H9 (cell line): ENCODE data around the gene OSBPL2. TPM values are rescaled to one million over a fixed set of nuclear protein-coding genes. Genes with fewer than 3 reads are reported as not detected.

Source experiments
- DNase-seq: peaks from one replicate; pipeline ENCODE4 v3.0.0-alpha.2; 2017
- H2AFZ ChIP-seq: one replicate; pipeline ENCODE4 v1.6.1; 2013; ENCODE audit warnings: mild to moderate bottlenecking, low read length, control low read depth, moderate library complexity
- H2AK5ac ChIP-seq: 2 replicates; pipeline ENCODE4 v1.6.1; 2013; ENCODE audit warnings: low read length, control low read depth, mixed read lengths; ENCODE audit not compliant: insufficient read length
- H2BK120ac ChIP-seq: one replicate; pipeline ENCODE4 v1.6.1; 2013; ENCODE audit warnings: low read depth, mild to moderate bottlenecking, low read length, control low read depth, inconsistent platforms; ENCODE audit not compliant: poor library complexity, severe bottlenecking
- H2BK12ac ChIP-seq: 2 replicates; pipeline ENCODE4 v1.6.1; 2013; ENCODE audit warnings: low read length, control low read depth, mixed read lengths, low read depth; ENCODE audit not compliant: insufficient read length
- H2BK15ac ChIP-seq: 2 replicates; pipeline ENCODE4 v1.6.1; 2013; ENCODE audit warnings: low read depth, low read length, control low read depth
- H2BK20ac ChIP-seq: one replicate; pipeline ENCODE4 v1.6.1; 2013; ENCODE audit warnings: low read depth, mild to moderate bottlenecking, low read length, control low read depth, inconsistent platforms; ENCODE audit not compliant: poor library complexity, severe bottlenecking
- H2BK5ac ChIP-seq: 2 replicates; pipeline ENCODE4 v1.6.1; 2013; ENCODE audit warnings: low read length, control low read depth, mixed read lengths; ENCODE audit not compliant: insufficient read length
- H3K14ac ChIP-seq: 2 replicates; pipeline ENCODE4 v1.6.1; 2013; ENCODE audit warnings: low read length, control low read depth; ENCODE audit not compliant: insufficient read depth
- H3K18ac ChIP-seq: 2 replicates; pipeline ENCODE4 v1.6.1; 2013; ENCODE audit warnings: low read depth, mild to moderate bottlenecking, mixed read lengths, low read length, control low read depth; ENCODE audit not compliant: insufficient read length
- H3K23ac ChIP-seq: 2 replicates; pipeline ENCODE4 v1.6.1; 2013; ENCODE audit warnings: low read length, control low read depth, mixed read lengths, low read depth; ENCODE audit not compliant: insufficient read length
- H3K23me2 ChIP-seq: 2 replicates; pipeline ENCODE4 v1.6.1; 2013; ENCODE audit warnings: low read depth, mild to moderate bottlenecking, mixed read lengths, low read length, control low read depth; ENCODE audit not compliant: insufficient read length, poor library complexity, severe bottlenecking
- H3K27ac ChIP-seq: 2 replicates; pipeline ENCODE4 v1.5.1; 2013; ENCODE audit warnings: low read length, control low read depth, mixed read lengths, low read depth; ENCODE audit not compliant: insufficient read length
- H3K27me3 ChIP-seq: 2 replicates; pipeline ENCODE4 v1.6.1; 2013; ENCODE audit warnings: low read length, control low read depth, inconsistent platforms; ENCODE audit not compliant: insufficient read depth
- H3K4ac ChIP-seq: 2 replicates; pipeline ENCODE4 v1.6.1; 2013; ENCODE audit warnings: low read depth, mild to moderate bottlenecking, control low read depth, inconsistent platforms, low read length, moderate library complexity
- H3K4me1 ChIP-seq: 2 replicates; pipeline ENCODE4 v1.6.1; 2013; ENCODE audit warnings: low read length, control low read depth, inconsistent platforms; ENCODE audit not compliant: insufficient read depth
- H3K4me2 ChIP-seq: 2 replicates; pipeline ENCODE4 v1.6.1; 2013; ENCODE audit warnings: low read length, control low read depth, mixed read lengths; ENCODE audit not compliant: insufficient read length, insufficient read depth
- H3K56ac ChIP-seq: 2 replicates; pipeline ENCODE4 v1.6.1; 2013; ENCODE audit warnings: low read depth, mild to moderate bottlenecking, mixed read lengths, low read length, control low read depth; ENCODE audit not compliant: insufficient read length
- H3K79me1 ChIP-seq: 2 replicates; pipeline ENCODE4 v1.6.1; 2013; ENCODE audit warnings: low read depth, mild to moderate bottlenecking, moderate library complexity, low read length, control low read depth, inconsistent platforms; ENCODE audit not compliant: insufficient read depth, poor library complexity, severe bottlenecking
- H3K79me2 ChIP-seq: 2 replicates; pipeline ENCODE4 v1.6.1; 2013; ENCODE audit warnings: low read length, control low read depth, inconsistent platforms; ENCODE audit not compliant: insufficient read depth
- H3K9ac ChIP-seq: 2 replicates; pipeline ENCODE4 v1.6.1; 2013; ENCODE audit warnings: low read length, control low read depth, mixed read lengths; ENCODE audit not compliant: insufficient read length; ENCODE audit errors: extremely low read depth
- H3K9me3 ChIP-seq: one replicate; pipeline ENCODE4 v1.6.1; 2013; ENCODE audit warnings: low read depth, low read length, inconsistent platforms; ENCODE audit not compliant: control insufficient read depth
- H3T11ph ChIP-seq: one replicate; pipeline ENCODE4 v1.6.1; 2013; ENCODE audit warnings: mild to moderate bottlenecking, low read length, control low read depth, inconsistent platforms
- H4K20me1 ChIP-seq: one replicate; pipeline ENCODE4 v1.6.1; 2013; ENCODE audit not compliant: control insufficient read depth, insufficient read length, insufficient read depth
- H4K5ac ChIP-seq: 2 replicates; pipeline ENCODE4 v1.6.1; 2013; ENCODE audit warnings: low read depth, mild to moderate bottlenecking, mixed read lengths, low read length, control low read depth; ENCODE audit not compliant: insufficient read length
- H4K8ac ChIP-seq: replicated peaks from 2 replicates; pipeline ENCODE4 v1.6.1; 2013; ENCODE audit warnings: low read length, control low read depth, mixed read lengths, low read depth; ENCODE audit not compliant: insufficient read length
- H4K91ac ChIP-seq: 2 replicates; pipeline ENCODE4 v1.6.1; 2013; ENCODE audit warnings: low read depth, mild to moderate bottlenecking, moderate library complexity, mixed read lengths, low read length, control low read depth; ENCODE audit not compliant: insufficient read length
- H3K27ac Mint-ChIP-seq, 3 experiments: 2 replicates in 2 of 3; 3 replicates in 1 of 3; pipeline ENCODE4 v1.8.0; 2020 to 2021; ENCODE audit warnings: mixed read lengths in 3 of 3, mild to moderate bottlenecking in 1 of 3, moderate library complexity in 1 of 3
- H3K27me3 Mint-ChIP-seq: 2 replicates; pipeline ENCODE4 v1.8.0; 2021; ENCODE audit warnings: low read depth, mild to moderate bottlenecking, moderate library complexity, mixed read lengths
- H3K36me3 Mint-ChIP-seq, 3 experiments: 2 replicates in 2 of 3; 3 replicates in 1 of 3; pipeline ENCODE4 v1.8.0; 2020 to 2021; ENCODE audit warnings: low read depth in 3 of 3, mixed read lengths in 3 of 3; ENCODE audit not compliant: insufficient read depth in 1 of 3
- H3K4me1 Mint-ChIP-seq, 2 experiments: 2 replicates each; pipeline ENCODE4 v1.8.0; 2020; ENCODE audit warnings: mixed read lengths in 2 of 2
- H3K4me3 Mint-ChIP-seq, 2 experiments: 2 replicates in 1 of 2; 3 replicates in 1 of 2; pipeline ENCODE4 v1.8.0; 2020 to 2021; ENCODE audit warnings: mild to moderate bottlenecking in 2 of 2, mixed read lengths in 2 of 2, moderate library complexity in 1 of 2
- H3K9me3 Mint-ChIP-seq, 2 experiments: 2 replicates in 1 of 2; 3 replicates in 1 of 2; pipeline ENCODE4 v1.8.0; 2020; ENCODE audit warnings: mild to moderate bottlenecking in 2 of 2, mixed read lengths in 2 of 2, moderate library complexity in 1 of 2
- WGBS: extraction: QIAGEN DNeasy Blood & Tissue Kit; methylation state at CpG from one replicate; pipeline ENCODE4 v1.1.7; 2013; ENCODE audit warnings: missing lambda C conversion rate, low lambda C conversion rate, mixed read lengths; ENCODE audit not compliant: insufficient read length; ENCODE audit errors: extremely low coverage; 5-methylcytosine and 5-hydroxymethylcytosine counted together
- total RNA-seq: library from RNA; stranded (reverse); gene quantifications from 2 replicates; pipeline ENCODE4 v1.2.1, GENCODE V29; 2021
- TF ChIP-seq, protein P1 (sequence below): fragments of 200-600 bp; sonication (generic); conservative IDR thresholded peaks from 3 replicates; pipeline ENCODE4 v1.8.0; 2021; ENCODE audit warnings: antibody characterized with exemption, mild to moderate bottlenecking

OSBPL2 gene
- total RNA-seq, 1 experiment from 2014 or later, result 47.3 TPM

DNA sequence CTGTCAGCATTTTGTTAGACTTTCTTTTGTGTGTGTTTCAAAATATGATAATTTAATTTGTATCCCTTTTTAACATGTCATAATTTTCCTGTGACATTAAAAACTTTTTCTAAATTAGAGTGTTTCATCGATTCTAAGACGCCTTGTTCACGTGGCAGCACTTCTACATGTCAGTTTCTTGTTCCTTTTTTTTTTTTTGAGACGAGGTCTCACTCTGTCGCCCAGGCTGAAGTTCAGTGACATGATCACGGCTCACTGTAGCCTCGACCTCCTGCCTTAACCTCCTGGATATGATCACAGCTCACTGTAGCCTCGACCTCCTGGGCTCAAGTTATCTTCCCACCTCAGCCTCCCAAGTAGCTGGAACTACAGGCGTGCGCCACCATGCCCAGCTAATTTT is 36.9 kb downstream of the OSBPL2 start:
- no peak overlapping the region for H2BK20ac ChIP-seq
- H3T11ph ChIP-seq, result no peak overlapping the region
- H3K9me3 ChIP-seq, result no peaks in the 10 kb centered on the region
- no peaks in the 10 kb centered on the region for H3K79me2 ChIP-seq
- H3K79me1 ChIP-seq, result no peaks in the 10 kb centered on the region
- H3K4me2 ChIP-seq, result no peak overlapping the region
- H3K23me2 ChIP-seq, result no peaks in the 10 kb centered on the region
- no peak overlapping the region for H2BK120ac ChIP-seq
- TF ChIP-seq, protein P1, sequence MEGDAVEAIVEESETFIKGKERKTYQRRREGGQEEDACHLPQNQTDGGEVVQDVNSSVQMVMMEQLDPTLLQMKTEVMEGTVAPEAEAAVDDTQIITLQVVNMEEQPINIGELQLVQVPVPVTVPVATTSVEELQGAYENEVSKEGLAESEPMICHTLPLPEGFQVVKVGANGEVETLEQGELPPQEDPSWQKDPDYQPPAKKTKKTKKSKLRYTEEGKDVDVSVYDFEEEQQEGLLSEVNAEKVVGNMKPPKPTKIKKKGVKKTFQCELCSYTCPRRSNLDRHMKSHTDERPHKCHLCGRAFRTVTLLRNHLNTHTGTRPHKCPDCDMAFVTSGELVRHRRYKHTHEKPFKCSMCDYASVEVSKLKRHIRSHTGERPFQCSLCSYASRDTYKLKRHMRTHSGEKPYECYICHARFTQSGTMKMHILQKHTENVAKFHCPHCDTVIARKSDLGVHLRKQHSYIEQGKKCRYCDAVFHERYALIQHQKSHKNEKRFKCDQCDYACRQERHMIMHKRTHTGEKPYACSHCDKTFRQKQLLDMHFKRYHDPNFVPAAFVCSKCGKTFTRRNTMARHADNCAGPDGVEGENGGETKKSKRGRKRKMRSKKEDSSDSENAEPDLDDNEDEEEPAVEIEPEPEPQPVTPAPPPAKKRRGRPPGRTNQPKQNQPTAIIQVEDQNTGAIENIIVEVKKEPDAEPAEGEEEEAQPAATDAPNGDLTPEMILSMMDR, result no peak
- H2BK12ac ChIP-seq, result no peak overlapping the region
- no peak overlapping the region for H3K4me3 Mint-ChIP-seq
- H2BK15ac ChIP-seq, result no peak overlapping the region
- H4K8ac ChIP-seq, result no peak overlapping the region
- H3K14ac ChIP-seq, result no peak overlapping the region
- H2AFZ ChIP-seq, result no peak overlapping the region
- H2AK5ac ChIP-seq, result no peak overlapping the region
- DNase-seq, result no peak
- H4K5ac ChIP-seq, result no peak overlapping the region
- H4K20me1 ChIP-seq, result peaks cover 5% of the 10 kb centered on the region
- H3K4me1 Mint-ChIP-seq, result no peaks in the 10 kb centered on the region
- no peak overlapping the region for H3K4ac ChIP-seq
- H3K27ac ChIP-seq, result no peak overlapping the region
- 0 out of 7 replicates have a peak overlapping the region, but pooled peaks of 1 of the 3 experiments have one; percentile 10 for H3K27ac Mint-ChIP-seq
- H3K23ac ChIP-seq, result no peak overlapping the region
- peaks cover 15 to 69% (median 65%) of the 10 kb centered on the region in 3 experiments; a peak in 6 of 7 replicates for H3K36me3 Mint-ChIP-seq
- no peaks in the 10 kb centered on the region for H3K27me3 ChIP-seq
- H3K4me1 ChIP-seq, result no peaks in the 10 kb centered on the region
- no CpG with 5 or more reads among the region's 10 CpGs for WGBS
- no peaks in the 10 kb centered on the region for H3K27me3 Mint-ChIP-seq
- H2BK5ac ChIP-seq, result no peak overlapping the region
- no peak overlapping the region for H3K56ac ChIP-seq
- no peak overlapping the region for H3K9ac ChIP-seq
- no peak overlapping the region for H3K18ac ChIP-seq
- H4K91ac ChIP-seq, result no peak overlapping the region
- no peaks in the 10 kb centered on the region for H3K9me3 Mint-ChIP-seq
